Keratinocyte (primary cell): ENCODE data around the gene TELO2. TPM values are rescaled to one million over a fixed set of nuclear protein-coding genes. Genes with fewer than 3 reads are reported as not detected.

Source experiments
- DNase-seq: peaks from one replicate; pipeline ENCODE4 v3.0.0-alpha.2; 2011; ENCODE audit warnings: low read depth, missing footprints, low spot score
- FAIRE-seq: peaks from 2 replicates; lab custom pipeline; 2011; peaks lifted over from hg19 to GRCh38; lab: Jason Lieb, UNC
- H2AFZ ChIP-seq: 2 replicates; pipeline ENCODE4 v1.6.0; 2012; ENCODE audit warnings: low read length, control low read depth, inconsistent platforms; ENCODE audit not compliant: control insufficient read depth
- H3K27ac ChIP-seq: 2 replicates; pipeline ENCODE4 v1.5.1; 2011; ENCODE audit warnings: low read length; ENCODE audit not compliant: control insufficient read depth, insufficient read depth
- H3K27me3 ChIP-seq: 3 replicates; pipeline ENCODE4 v1.6.0; 2011; ENCODE audit warnings: low read length; ENCODE audit not compliant: control insufficient read depth, insufficient read depth; ENCODE audit errors: extremely low read depth
- H3K36me3 ChIP-seq, 2 experiments: 2 replicates in 1 of 2; 3 replicates in 1 of 2; pipeline ENCODE4 v1.5.1; 2011; ENCODE audit warnings: low read length in 2 of 2, mild to moderate bottlenecking in 1 of 2; ENCODE audit not compliant: control insufficient read depth in 2 of 2, insufficient read depth in 2 of 2; ENCODE audit errors: extremely low read depth in 1 of 2
- H3K4me1 ChIP-seq: 3 replicates; pipeline ENCODE4 v1.5.1; 2011; ENCODE audit warnings: low read length; ENCODE audit not compliant: control insufficient read depth, insufficient read depth; ENCODE audit errors: extremely low read depth
- H3K4me2 ChIP-seq: 3 replicates; pipeline ENCODE4 v1.6.0; 2011; ENCODE audit warnings: low read depth, low read length; ENCODE audit not compliant: control insufficient read depth, insufficient read depth; ENCODE audit errors: extremely low read depth
- H3K4me3 ChIP-seq, 3 experiments: fragments of 200-600 bp in 1 of 3; sonication (generic) in 1 of 3; 2 replicates in 2 of 3; 3 replicates in 1 of 3; pipeline ENCODE4 v1.5.1; 2011 to 2016; ENCODE audit warnings: low read length in 3 of 3, mild to moderate bottlenecking in 3 of 3, control low read depth in 2 of 3, inconsistent platforms in 1 of 3, low read depth in 1 of 3, mixed read lengths in 1 of 3, mixed run types in 1 of 3, moderate library complexity in 1 of 3; ENCODE audit not compliant: control insufficient read depth in 2 of 3, insufficient read depth in 2 of 3; ENCODE audit errors: extremely low read depth in 1 of 3
- H3K79me2 ChIP-seq: 2 replicates; pipeline ENCODE4 v1.6.0; 2012; ENCODE audit warnings: low read length; ENCODE audit not compliant: control insufficient read depth, insufficient read depth
- H3K9ac ChIP-seq: 3 replicates; pipeline ENCODE4 v1.6.0; 2011; ENCODE audit warnings: low read length; ENCODE audit not compliant: control insufficient read depth, insufficient read depth; ENCODE audit errors: extremely low read depth
- H3K9me1 ChIP-seq: 3 replicates; pipeline ENCODE4 v1.6.0; 2011; ENCODE audit warnings: low read length; ENCODE audit not compliant: control insufficient read depth, insufficient read depth; ENCODE audit errors: extremely low read depth
- H3K9me3 ChIP-seq: 2 replicates; pipeline ENCODE4 v1.5.1; 2012; ENCODE audit warnings: low read depth, low read length; ENCODE audit not compliant: control insufficient read depth
- H4K20me1 ChIP-seq: 3 replicates; pipeline ENCODE4 v1.6.0; 2011; ENCODE audit warnings: low read length; ENCODE audit not compliant: control insufficient read depth, insufficient read depth; ENCODE audit errors: extremely low read depth
- EZH2 ChIP-seq: IDR thresholded peaks from one replicate; pipeline ENCODE4 v1.6.1; 2012; ENCODE audit warnings: inconsistent platforms, mild to moderate bottlenecking, low read length, moderate library complexity
- dilution Hi-C: fragments of 300-500 bp; cut with MboI; formaldehyde crosslinking; loops from one replicate; pipeline ENCODE4 v1.7.0; 2020; ENCODE audit warnings: low sequenced_read_pairs; ENCODE audit not compliant: extremely low pct_ligation_motif_present
- polyA plus RNA-seq, 5 experiments: library from polyadenylated mRNA; depleted of rRNA in 3 of 5; stranded (reverse) in 3 of 5; stranded (forward) in 1 of 5; unstranded in 1 of 5; fragments of >200 nt; gene quantifications; 1 replicate in 1 of 5; 2 replicates in 3 of 5; 3 replicates in 1 of 5; pipeline versions ENCODE4 v1.2.1 to v1.2.3, GENCODE V29; 2011 to 2012; ENCODE audit warnings: missing spikeins in 2 of 5, low read depth in 1 of 5, low replicate concordance in 1 of 5
- TF ChIP-seq, protein P1 (sequence below), 3 experiments: IDR thresholded peaks in 1 of 3; conservative IDR thresholded peaks in 1 of 3; optimal IDR thresholded peaks in 1 of 3; 2 replicates in 2 of 3; 3 replicates in 1 of 3; pipeline versions ENCODE3 to v1.5.1; 2011; ENCODE audit warnings: low read length in 3 of 3, mild to moderate bottlenecking in 3 of 3, moderate library complexity in 2 of 3, control low read depth in 1 of 3, inconsistent platforms in 1 of 3; ENCODE audit not compliant: insufficient read depth in 2 of 3; ENCODE audit errors: extremely low read depth in 1 of 3

The TELO2 gene
- polyA plus RNA-seq, 1 donor (not counting 4 experiments of a cell fraction or from before 2014, with no cell fraction given), result 7.9 TPM

DNA sequence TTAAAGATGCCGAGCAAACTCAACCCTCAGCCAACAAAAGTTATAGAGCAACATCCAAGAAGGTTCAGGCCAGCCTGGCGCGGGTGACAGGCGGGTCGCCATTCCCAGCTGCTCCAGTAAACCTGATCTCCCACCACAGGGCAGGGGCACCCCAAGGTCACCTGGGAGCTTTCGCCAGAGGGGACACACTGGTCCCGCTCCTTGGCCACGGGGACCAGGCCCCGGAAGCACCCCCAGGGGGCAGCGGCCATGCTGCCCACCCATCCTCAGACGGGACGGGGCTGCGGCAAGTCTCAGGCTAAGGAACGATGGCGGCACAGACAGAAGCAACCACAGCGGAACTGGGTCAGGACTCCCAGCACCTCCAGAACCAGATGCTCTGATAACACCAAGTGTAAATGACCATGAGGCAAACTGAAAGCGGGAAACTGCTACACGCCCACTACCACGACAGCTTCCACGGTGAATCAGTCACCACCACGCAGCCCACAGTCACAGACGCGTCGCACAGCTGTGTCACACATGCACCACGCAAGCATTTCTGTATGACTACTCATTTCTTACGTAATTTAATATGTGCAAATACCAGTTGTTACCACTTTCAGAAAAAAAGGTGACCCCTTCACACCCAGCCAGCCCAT lies 34.7 kb upstream of the TELO2 start:
- no peak for FAIRE-seq
- no peak overlapping the region for H3K9ac ChIP-seq
- H3K4me1 ChIP-seq, result no peaks in the 10 kb centered on the region
- no peaks in the 10 kb centered on the region for H3K79me2 ChIP-seq
- DNase-seq, result no peak
- no peak overlapping the region for H2AFZ ChIP-seq
- H3K27ac ChIP-seq, result no peak overlapping the region
- TF ChIP-seq, protein P1, sequence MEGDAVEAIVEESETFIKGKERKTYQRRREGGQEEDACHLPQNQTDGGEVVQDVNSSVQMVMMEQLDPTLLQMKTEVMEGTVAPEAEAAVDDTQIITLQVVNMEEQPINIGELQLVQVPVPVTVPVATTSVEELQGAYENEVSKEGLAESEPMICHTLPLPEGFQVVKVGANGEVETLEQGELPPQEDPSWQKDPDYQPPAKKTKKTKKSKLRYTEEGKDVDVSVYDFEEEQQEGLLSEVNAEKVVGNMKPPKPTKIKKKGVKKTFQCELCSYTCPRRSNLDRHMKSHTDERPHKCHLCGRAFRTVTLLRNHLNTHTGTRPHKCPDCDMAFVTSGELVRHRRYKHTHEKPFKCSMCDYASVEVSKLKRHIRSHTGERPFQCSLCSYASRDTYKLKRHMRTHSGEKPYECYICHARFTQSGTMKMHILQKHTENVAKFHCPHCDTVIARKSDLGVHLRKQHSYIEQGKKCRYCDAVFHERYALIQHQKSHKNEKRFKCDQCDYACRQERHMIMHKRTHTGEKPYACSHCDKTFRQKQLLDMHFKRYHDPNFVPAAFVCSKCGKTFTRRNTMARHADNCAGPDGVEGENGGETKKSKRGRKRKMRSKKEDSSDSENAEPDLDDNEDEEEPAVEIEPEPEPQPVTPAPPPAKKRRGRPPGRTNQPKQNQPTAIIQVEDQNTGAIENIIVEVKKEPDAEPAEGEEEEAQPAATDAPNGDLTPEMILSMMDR (optimal IDR thresholded peaks at IDR 0.05 in 1 of 3, IDR thresholded peaks at IDR 0.05 in 1 of 3, conservative IDR thresholded peaks at IDR 0.05 in 1 of 3; ENCODE audit: extremely low read depth in 1 of 3, insufficient read depth in 2 of 3, low read length in 3 of 3), result no peak
- no peaks in the 10 kb centered on the region for H3K9me1 ChIP-seq
- peaks cover 0 to 29% of the 10 kb centered on the region in 2 experiments for H3K36me3 ChIP-seq
- no peak overlapping the region for H3K4me2 ChIP-seq
- H3K9me3 ChIP-seq, result no peaks in the 10 kb centered on the region
- no peak overlapping the region for H3K4me3 ChIP-seq
- dilution Hi-C loops, result no loop called here
- no peaks in the 10 kb centered on the region for H3K27me3 ChIP-seq
- no peaks in the 10 kb centered on the region for H4K20me1 ChIP-seq

DNA sequence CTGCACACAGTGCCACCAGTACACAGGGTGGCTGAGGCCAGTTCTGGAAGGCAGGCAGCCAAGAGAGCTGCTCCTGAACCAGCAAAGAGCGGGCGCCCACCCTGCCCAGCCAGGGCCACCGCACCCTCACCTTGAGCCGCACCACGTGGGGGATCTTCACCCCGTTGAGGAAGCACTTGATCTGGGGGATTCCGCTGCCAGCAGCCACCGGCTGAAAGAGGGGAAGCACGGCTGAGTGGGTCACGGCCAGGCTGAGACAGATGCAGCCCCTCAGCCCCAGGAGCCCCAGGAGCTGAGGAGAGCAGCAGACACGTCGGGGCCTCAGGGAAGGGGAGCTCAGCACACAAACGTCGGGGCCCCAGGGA lies 34.2 kb upstream of the TELO2 start:
- Histone ChIP-seq H3K9ac (no peak overlapping the region), H3K4me1 (no peaks in the 10 kb centered on the region), H3K27ac (no peak overlapping the region), H3K27me3 (no peaks in the 10 kb centered on the region), H3K79me2 (no peaks in the 10 kb centered on the region), H3K4me3 (no peak overlapping the region), H3K4me2 (no peak overlapping the region), H2AFZ (no peak overlapping the region), H4K20me1 (no peaks in the 10 kb centered on the region), H3K9me1 (no peaks in the 10 kb centered on the region), H3K36me3 (peaks cover 0 to 27% of the 10 kb centered on the region in 2 experiments), H3K9me3 (no peaks in the 10 kb centered on the region)
- TF ChIP-seq, protein P1 (optimal IDR thresholded peaks at IDR 0.05 in 1 of 3, IDR thresholded peaks at IDR 0.05 in 1 of 3, conservative IDR thresholded peaks at IDR 0.05 in 1 of 3; ENCODE audit: extremely low read depth in 1 of 3, insufficient read depth in 2 of 3, low read length in 3 of 3), result no peak
- no peak for TF ChIP-seq EZH2
- dilution Hi-C loops, result no loop called here
- DNase-seq, result no peak
- no peak for FAIRE-seq
